ENCODE results near the gene GPR55.

DNA sequence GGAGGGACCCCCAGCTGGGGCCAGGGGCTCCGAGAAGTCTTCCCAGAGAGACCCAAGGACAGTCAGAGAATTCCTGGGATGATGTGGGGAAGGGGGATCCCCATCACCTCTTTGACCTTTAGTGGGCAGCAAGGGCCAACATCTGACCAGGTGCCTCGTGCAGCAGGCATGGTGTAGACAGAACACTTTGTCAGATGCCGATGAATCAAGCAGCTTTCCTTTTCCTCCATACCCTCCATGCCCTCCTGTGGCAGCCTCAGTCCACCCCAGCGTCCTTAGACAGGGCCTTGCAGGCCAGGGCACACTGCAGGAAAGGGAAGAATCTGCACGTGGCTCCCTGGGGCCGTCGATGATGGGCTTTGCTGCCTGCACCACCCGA, 26.3 kb downstream of the GPR55 start:
- TF ChIP-seq, protein P1, sequence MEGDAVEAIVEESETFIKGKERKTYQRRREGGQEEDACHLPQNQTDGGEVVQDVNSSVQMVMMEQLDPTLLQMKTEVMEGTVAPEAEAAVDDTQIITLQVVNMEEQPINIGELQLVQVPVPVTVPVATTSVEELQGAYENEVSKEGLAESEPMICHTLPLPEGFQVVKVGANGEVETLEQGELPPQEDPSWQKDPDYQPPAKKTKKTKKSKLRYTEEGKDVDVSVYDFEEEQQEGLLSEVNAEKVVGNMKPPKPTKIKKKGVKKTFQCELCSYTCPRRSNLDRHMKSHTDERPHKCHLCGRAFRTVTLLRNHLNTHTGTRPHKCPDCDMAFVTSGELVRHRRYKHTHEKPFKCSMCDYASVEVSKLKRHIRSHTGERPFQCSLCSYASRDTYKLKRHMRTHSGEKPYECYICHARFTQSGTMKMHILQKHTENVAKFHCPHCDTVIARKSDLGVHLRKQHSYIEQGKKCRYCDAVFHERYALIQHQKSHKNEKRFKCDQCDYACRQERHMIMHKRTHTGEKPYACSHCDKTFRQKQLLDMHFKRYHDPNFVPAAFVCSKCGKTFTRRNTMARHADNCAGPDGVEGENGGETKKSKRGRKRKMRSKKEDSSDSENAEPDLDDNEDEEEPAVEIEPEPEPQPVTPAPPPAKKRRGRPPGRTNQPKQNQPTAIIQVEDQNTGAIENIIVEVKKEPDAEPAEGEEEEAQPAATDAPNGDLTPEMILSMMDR (IDR thresholded peaks at IDR 0.05) = no peak
- TF ChIP-seq POLR2A (IDR thresholded peaks at IDR 0.05) = no peak
